Ascending aorta (tissue), 2 donors: ENCODE measurements around the gene GATAD2A. TPM values are rescaled to one million over a fixed set of nuclear protein-coding genes. Genes with fewer than 3 reads are reported as not detected.

Experiments used
- DNase-seq, 2 donors: peaks; one replicate each; pipeline ENCODE4 v3.0.0-alpha.2; 2019; ENCODE audit warnings: low spot score in 2 of 2
- H3K27ac ChIP-seq, 2 donors: fragments of 200-600 bp; sonication (generic); one replicate each; pipeline ENCODE4 v1.5.1; 2016 to 2017; ENCODE audit warnings: mild to moderate bottlenecking in 1 of 2
- H3K27me3 ChIP-seq: fragments of 200-600 bp; sonication (generic); one replicate; pipeline ENCODE4 v1.5.1; 2017
- H3K36me3 ChIP-seq, 2 donors: fragments of 200-600 bp; sonication (generic); one replicate each; pipeline ENCODE4 v1.5.1; 2016
- H3K4me1 ChIP-seq, 2 donors: fragments of 200-600 bp; sonication (generic); one replicate each; pipeline ENCODE4 v1.5.1; 2016 to 2017; ENCODE audit warnings: mild to moderate bottlenecking in 1 of 2
- H3K4me3 ChIP-seq, 2 donors: fragments of 200-600 bp; sonication (generic); one replicate each; pipeline ENCODE4 v1.5.1; 2016 to 2017; ENCODE audit warnings: mild to moderate bottlenecking in 1 of 2
- H3K9me3 ChIP-seq, 2 donors: fragments of 200-600 bp; sonication (generic); one replicate each; pipeline ENCODE4 v1.5.1; 2016
- CTCF ChIP-seq, 3 experiments: fragments of 200-600 bp in 2 of 3; fragments of 450-650 bp in 1 of 3; sonication (generic) in 2 of 3; IDR thresholded peaks; one replicate each; pipeline ENCODE4 v1.5.1; 2016 to 2019; ENCODE audit warnings: antibody characterized with exemption in 3 of 3, mild to moderate bottlenecking in 1 of 3, moderate library complexity in 1 of 3
- intact Hi-C: fragments of 100-400 bp; cut with DNase I; formaldehyde crosslinking; loops from one replicate; pipeline ENCODE4 v1.15.1; 2023
- total RNA-seq: library from RNA; depleted of rRNA; stranded (reverse); fragments of >200 nt; gene quantifications from one replicate; pipeline ENCODE4 v1.1.0, GENCODE V29; 2016

Gene GATAD2A
- total RNA-seq, 1 donor from 2014 or later = 63.3 TPM

- intact Hi-C loops = no loop called here
- DNase-seq = no peak
These were observed 22.5 kb downstream of the GATAD2A start for GRCh38 chr19:19427944-19428343.

GRCh38 chr19:19428746-19429145, 23.3 kb downstream of the GATAD2A start:
- intact Hi-C loops = no loop called here
- no peaks in the 10 kb centered on the region for H3K27me3 ChIP-seq
- H3K27ac ChIP-seq = no peak overlapping the region
- TF ChIP-seq CTCF (IDR thresholded peaks at IDR 0.05) = no peak
- H3K4me1 ChIP-seq = peaks cover under 1 to 22% of the 10 kb centered on the region in 2 donors
- H3K9me3 ChIP-seq = no peaks in the 10 kb centered on the region
- no peaks in the 10 kb centered on the region for H3K36me3 ChIP-seq
- DNase-seq = no peak
- H3K4me3 ChIP-seq = no peak overlapping the region

More at GRCh38 chr19:19427944-19428343, 22.5 kb downstream of the GATAD2A start:
- Histone ChIP-seq H3K4me1 (peaks cover 0 to 24% of the 10 kb centered on the region in 2 donors), H3K4me3 (no peak overlapping the region), H3K9me3 (no peaks in the 10 kb centered on the region), H3K27ac (no peak overlapping the region), H3K36me3 (no peaks in the 10 kb centered on the region), H3K27me3 (no peaks in the 10 kb centered on the region)
- TF ChIP-seq CTCF (IDR thresholded peaks at IDR 0.05) = no peak

GRCh38 chr19:19429361-19429760, 23.9 kb downstream of the GATAD2A start:
- no peaks in the 10 kb centered on the region for H3K27me3 ChIP-seq
- H3K4me3 ChIP-seq = no peak overlapping the region
- H3K36me3 ChIP-seq = no peaks in the 10 kb centered on the region
- no peak overlapping the region for H3K27ac ChIP-seq
- peaks cover 7 to 29% of the 10 kb centered on the region in 2 donors for H3K4me1 ChIP-seq
- intact Hi-C loops = no loop called here
- no peaks in the 10 kb centered on the region for H3K9me3 ChIP-seq
- DNase-seq = no peak
- no peak for TF ChIP-seq CTCF (IDR thresholded peaks at IDR 0.05)

- no peak for TF ChIP-seq CTCF (IDR thresholded peaks at IDR 0.05)
- H3K27ac ChIP-seq = no peak overlapping the region
- H3K9me3 ChIP-seq = no peaks in the 10 kb centered on the region
- peaks cover 0 to 6% of the 10 kb centered on the region in 2 donors for H3K36me3 ChIP-seq
- no peak overlapping the region for H3K4me3 ChIP-seq
- peaks cover 12 to 16% of the 10 kb centered on the region in 2 donors for H3K4me1 ChIP-seq
- H3K27me3 ChIP-seq = no peaks in the 10 kb centered on the region
- DNase-seq = no peak
- intact Hi-C loops = no loop called here
These were observed 27.3 kb downstream of the GATAD2A start for GRCh38 chr19:19432732-19433131.

- peak overlapping the region; percentile 3 to 56 for H3K27ac ChIP-seq
- H3K36me3 ChIP-seq = peaks cover 0 to 6% of the 10 kb centered on the region in 2 donors
- no peak overlapping the region for H3K4me3 ChIP-seq
- intact Hi-C loops = no loop called here
- H3K27me3 ChIP-seq = no peaks in the 10 kb centered on the region
- no peaks in the 10 kb centered on the region for H3K9me3 ChIP-seq
- DNase-seq = no peak
- TF ChIP-seq CTCF (IDR thresholded peaks at IDR 0.05) = no peak
- H3K4me1 ChIP-seq = peaks cover 12 to 16% of the 10 kb centered on the region in 2 donors
These were observed 28.3 kb downstream of the GATAD2A start for GRCh38 chr19:19433666-19434213.
